IMR-90 (cell line): Measurements from ENCODE around the gene RBMS3. TPM values are rescaled to one million over a fixed set of nuclear protein-coding genes. Genes with fewer than 3 reads are reported as not detected.

ENCODE experiments used
- ATAC-seq: fragments of 200-7000 bp; cut with Tn5 transposase; 2 replicates; pipeline ENCODE4 v1.9.1; 2020; ENCODE audit warnings: low read depth, mild to moderate bottlenecking, moderate library complexity
- BruUV-seq: library from RNA; stranded (reverse); fragments of 400-500 nt; replicated peaks from 2 replicates; lab custom pipeline; 2021; lab: Mats Ljungman, UMichigan
- CTCF ChIA-PET: fragments of 300-600 bp; formaldehyde crosslinking; extraction: SDS; loops from one replicate; lab custom pipeline; 2021; ENCODE audit warnings: antibody characterized with exemption; lab: Yijun Ruan, JAX
- POLR2A ChIA-PET: fragments of 300-600 bp; sonication (Branson Sonifier 250); formaldehyde crosslinking; loops from one replicate; lab custom pipeline; 2022; ENCODE audit warnings: antibody characterized with exemption; ENCODE audit not compliant: unreplicated experiment; lab: Charles Lee
- DNase-seq: peaks from one replicate; pipeline ENCODE4 v3.0.0; 2013
- H2AFZ ChIP-seq: replicated peaks from 2 replicates; pipeline ENCODE3; 2013; ENCODE audit warnings: low read length, mild to moderate bottlenecking; ENCODE audit not compliant: poor library complexity
- H2AK5ac ChIP-seq: 2 replicates; pipeline ENCODE4 v1.6.1; 2013; ENCODE audit warnings: low read depth, low read length, inconsistent platforms
- H2AK9ac ChIP-seq: replicated peaks from 2 replicates; pipeline ENCODE3; 2013; ENCODE audit warnings: mild to moderate bottlenecking, low read depth, low read length, moderate library complexity; ENCODE audit not compliant: poor library complexity
- H2BK120ac ChIP-seq: 2 replicates; pipeline ENCODE4 v1.6.1; 2013; ENCODE audit warnings: low read depth, low read length, inconsistent platforms
- H2BK15ac ChIP-seq: 3 replicates; pipeline ENCODE4 v1.6.1; 2013; ENCODE audit warnings: low read depth, low read length, inconsistent platforms
- H2BK20ac ChIP-seq: 2 replicates; pipeline ENCODE4 v1.6.1; 2013; ENCODE audit warnings: low read depth, mild to moderate bottlenecking, inconsistent platforms, low read length, moderate library complexity
- H2BK5ac ChIP-seq: 2 replicates; pipeline ENCODE4 v1.6.1; 2013; ENCODE audit warnings: mild to moderate bottlenecking, low read depth, low read length, inconsistent platforms; ENCODE audit not compliant: poor library complexity, severe bottlenecking
- H3K14ac ChIP-seq: replicated peaks from 2 replicates; pipeline ENCODE4 v1.6.1; 2013; ENCODE audit warnings: low read depth, low read length, inconsistent platforms
- H3K18ac ChIP-seq: 2 replicates; pipeline ENCODE4 v1.6.1; 2013; ENCODE audit warnings: low read depth, low read length, control low read depth
- H3K23ac ChIP-seq: 2 replicates; pipeline ENCODE4 v1.6.1; 2013; ENCODE audit warnings: low read depth, low read length, inconsistent platforms
- H3K27ac ChIP-seq: 2 replicates; pipeline ENCODE4 v1.5.1; 2013; ENCODE audit warnings: mild to moderate bottlenecking, control low read depth, low read length; ENCODE audit not compliant: insufficient read depth
- H3K27me3 ChIP-seq: 2 replicates; pipeline ENCODE4 v1.6.1; 2013; ENCODE audit warnings: low read length; ENCODE audit not compliant: control insufficient read depth, insufficient read depth
- H3K36me3 ChIP-seq: 2 replicates; pipeline ENCODE4 v1.6.1; 2013; ENCODE audit warnings: low read length, mixed read lengths; ENCODE audit not compliant: control insufficient read depth, insufficient read depth
- H3K4ac ChIP-seq: 2 replicates; pipeline ENCODE4 v1.6.1; 2013; ENCODE audit warnings: low read depth, low read length, inconsistent platforms
- H3K4me1 ChIP-seq: 2 replicates; pipeline ENCODE4 v1.6.1; 2013; ENCODE audit warnings: low read length, mixed read lengths; ENCODE audit not compliant: control insufficient read depth, insufficient read depth
- H3K4me2 ChIP-seq: 2 replicates; pipeline ENCODE4 v1.6.1; 2013; ENCODE audit warnings: low read depth, mild to moderate bottlenecking, control low read depth, low read length, moderate library complexity
- H3K4me3 ChIP-seq: 2 replicates; pipeline ENCODE4 v1.5.1; 2013; ENCODE audit warnings: low read depth, mild to moderate bottlenecking, control low read depth, low read length, moderate library complexity; ENCODE audit not compliant: insufficient read depth
- H3K56ac ChIP-seq: 2 replicates; pipeline ENCODE4 v1.6.1; 2013; ENCODE audit warnings: low read length, inconsistent platforms; ENCODE audit not compliant: insufficient read depth; ENCODE audit errors: extremely low read depth
- H3K79me1 ChIP-seq, 2 experiments: 2 replicates each; pipeline ENCODE4 v1.6.1; 2013; ENCODE audit warnings: low read length in 2 of 2, inconsistent platforms in 1 of 2, low read depth in 1 of 2
- H3K9ac ChIP-seq: 2 replicates; pipeline ENCODE4 v1.6.1; 2013; ENCODE audit warnings: low read depth, low read length, control low read depth
- H3K9me1 ChIP-seq: 2 replicates; pipeline ENCODE4 v1.6.1; 2013; ENCODE audit warnings: low read length, inconsistent platforms; ENCODE audit not compliant: insufficient read depth
- H3K9me3 ChIP-seq: 2 replicates; pipeline ENCODE4 v1.6.1; 2013; ENCODE audit warnings: low read length; ENCODE audit not compliant: control insufficient read depth, insufficient read depth
- H4K20me1 ChIP-seq: 2 replicates; pipeline ENCODE4 v1.6.1; 2013; ENCODE audit warnings: low read length, inconsistent platforms; ENCODE audit not compliant: insufficient read depth
- H4K5ac ChIP-seq: 2 replicates; pipeline ENCODE4 v1.6.1; 2013; ENCODE audit warnings: mild to moderate bottlenecking, low read depth, low read length, control low read depth
- H4K8ac ChIP-seq, 2 experiments: 2 replicates each; pipeline ENCODE4 v1.6.1; 2013; ENCODE audit warnings: low read depth in 2 of 2, low read length in 2 of 2, control low read depth in 1 of 2, inconsistent platforms in 1 of 2
- H4K91ac ChIP-seq: 2 replicates; pipeline ENCODE4 v1.6.1; 2013; ENCODE audit warnings: low read depth, low read length, inconsistent platforms; ENCODE audit not compliant: insufficient read depth
- ELK1 ChIP-seq: fragments of 150-350 bp; IDR thresholded peaks from 2 replicates; pipeline ENCODE4 v1.6.1; 2016; ENCODE audit warnings: low read depth, mild to moderate bottlenecking, low read length, moderate library complexity, borderline replicate concordance
- MAFK ChIP-seq: IDR thresholded peaks from 2 replicates; pipeline ENCODE4 v1.6.1; 2012; ENCODE audit warnings: low read depth, low read length, improper control_type of control experiment
- POLR2A ChIP-seq: IDR thresholded peaks from 2 replicates; pipeline ENCODE4 v1.6.1; 2012; ENCODE audit warnings: mild to moderate bottlenecking, low read depth, low read length
- WGBS, 2 experiments: methylation state at CpG; one replicate each; pipeline versions ENCODE4 v1.1.5 to v1.1.7; 2013; ENCODE audit warnings: missing lambda C conversion rate in 2 of 2; ENCODE audit not compliant: insufficient read length in 1 of 2; ENCODE audit errors: extremely low coverage in 2 of 2; 5-methylcytosine and 5-hydroxymethylcytosine counted together
- dilution Hi-C: fragments of 300-500 bp; cut with HindIII; formaldehyde crosslinking; loops from one replicate; pipeline ENCODE4 v1.14.3; 2018; ENCODE audit warnings: low sequenced_read_pairs; ENCODE audit not compliant: unreplicated experiment
- in situ Hi-C: fragments of 300-500 bp; cut with MboI; formaldehyde crosslinking; loops from 3 replicates; pipeline ENCODE4 v1.14.3; 2019; ENCODE audit warnings: low sequenced_read_pairs, inconsistent platforms, mixed read lengths
- intact Hi-C: fragments of 100-400 bp; cut with micrococcal nuclease; formaldehyde crosslinking; loops from 2 replicates; pipeline ENCODE4 v1.10.0; 2022
- polyA plus RNA-seq, 3 experiments: library from polyadenylated mRNA; depleted of rRNA; stranded (reverse); fragments of >200 nt; gene quantifications; 2 replicates each; pipeline ENCODE4 v1.2.3, GENCODE V29; 2012; ENCODE audit warnings: low replicate concordance in 1 of 3
- total RNA-seq: library from RNA; depleted of rRNA; stranded (reverse); fragments of >200 nt; gene quantifications from 2 replicates; pipeline ENCODE4 v1.2.3, GENCODE V29; 2012

RBMS3 gene
- total and polyA plus RNA-seq, 2 of the 4 experiments (the other 2 are of a cell fraction): 15.2 to 127 TPM

- H4K5ac ChIP-seq: no peak overlapping the region
- H2AK9ac ChIP-seq: no peak overlapping the region
- dilution Hi-C loops: no loop called here
- DNase-seq (no peak), ATAC-seq (no peak)
- H3K9me3 ChIP-seq: no peaks in the 10 kb centered on the region
- H2AK5ac ChIP-seq: no peak overlapping the region
- ChIA-PET POLR2A (no interaction called here), CTCF (no interaction called here)
- no peak overlapping the region for H3K23ac ChIP-seq
- no peak overlapping the region for H3K4me3 ChIP-seq
- BruUV-seq: no TSS peak
- H3K9me1 ChIP-seq: no peaks in the 10 kb centered on the region
- H3K9ac ChIP-seq: no peak overlapping the region
- no peak overlapping the region for H3K56ac ChIP-seq
- no peak overlapping the region for H2AFZ ChIP-seq
- no peak overlapping the region for H2BK5ac ChIP-seq
- no peaks in the 10 kb centered on the region for H4K20me1 ChIP-seq
- no peak overlapping the region for H3K27ac ChIP-seq
- H3K4me1 ChIP-seq: no peaks in the 10 kb centered on the region
- in situ Hi-C loops: no loop called here
- no peak overlapping the region for H3K4ac ChIP-seq
- WGBS, 2 experiments: no CpG with 5 or more reads among the region's 1 CpG
- H2BK20ac ChIP-seq: no peak overlapping the region
- H3K14ac ChIP-seq: no peak overlapping the region
- H3K18ac ChIP-seq: no peak overlapping the region
- TF ChIP-seq POLR2A (no peak), ELK1 (no peak), MAFK (no peak)
- no peak overlapping the region for H2BK15ac ChIP-seq
- intact Hi-C loops: no loop called here
- no peak overlapping the region for H3K4me2 ChIP-seq
- H4K8ac ChIP-seq: no peak overlapping the region
- no peaks in the 10 kb centered on the region for H3K27me3 ChIP-seq
- H3K36me3 ChIP-seq: no peaks in the 10 kb centered on the region
- no peaks in the 10 kb centered on the region for H3K79me1 ChIP-seq
- H2BK120ac ChIP-seq: no peak overlapping the region
- H4K91ac ChIP-seq: no peak overlapping the region
Observed at GRCh38 chr3:29958816-29959215, 677.9 kb downstream of the RBMS3 start.
